GM12878 (cell line): Measurements from ENCODE around the gene BTBD9. TPM values are rescaled to one million over a fixed set of nuclear protein-coding genes. Genes with fewer than 3 reads are reported as not detected.

Experiments
- ATAC-seq: fragments of 200-7000 bp; cut with Tn5 transposase; 3 replicates; pipeline ENCODE4 v1.9.1; 2020; ENCODE audit warnings: mild to moderate bottlenecking, moderate library complexity
- BruUV-seq: library from RNA; stranded (reverse); fragments of 400-500 nt; replicated peaks from 2 replicates; lab custom pipeline; 2021; lab: Mats Ljungman, UMichigan
- CTCF ChIA-PET: fragments of 300-600 bp; sonication (Branson Sonifier 250); formaldehyde crosslinking; extraction: SDS; loops from one replicate; lab custom pipeline; 2021; ENCODE audit warnings: inconsistent platforms; lab: Yijun Ruan, JAX
- POLR2A ChIA-PET: fragments of 350-600 bp; formaldehyde crosslinking; extraction: SDS; loops from one replicate; lab custom pipeline; 2021; ENCODE audit warnings: inconsistent platforms; lab: Charles Lee
- RAD21 ChIA-PET: fragments of 300-600 bp; sonication (Branson Sonifier 250); formaldehyde crosslinking; loops from one replicate; lab custom pipeline; 2023; ENCODE audit warnings: antibody characterized with exemption; ENCODE audit not compliant: unreplicated experiment; lab: Charles Lee
- SMC1A ChIA-PET: fragments of 300-600 bp; sonication (Branson Sonifier 250); formaldehyde crosslinking; loops from one replicate; lab custom pipeline; 2023; ENCODE audit not compliant: unreplicated experiment, uncharacterized antibody; lab: Charles Lee
- DNase-seq: peaks from one replicate; pipeline ENCODE4 v3.0.0-alpha.2; 2011; ENCODE audit warnings: low read depth, low spot score
- FAIRE-seq: peaks from 3 replicates; lab custom pipeline; 2011; peaks lifted over from hg19 to GRCh38; lab: Jason Lieb, UNC
- H2AFZ ChIP-seq: 2 replicates; pipeline ENCODE4 v1.6.0; 2011; ENCODE audit warnings: low read depth, low read length, control low read depth; ENCODE audit not compliant: control insufficient read depth
- H3K27ac ChIP-seq: 2 replicates; pipeline ENCODE4 v1.5.1; 2011; ENCODE audit warnings: control low read depth; ENCODE audit not compliant: control insufficient read depth, insufficient read depth
- H3K27me3 ChIP-seq, 2 experiments: replicated peaks in 1 of 2; 2 replicates each; pipeline versions ENCODE4 v1.6.0 to v1.6.1; 2011; ENCODE audit warnings: low read length in 1 of 2; ENCODE audit not compliant: control insufficient read depth in 2 of 2, insufficient read depth in 2 of 2
- H3K36me3 ChIP-seq, 2 experiments: 2 replicates each; pipeline ENCODE4 v1.5.1; 2011; ENCODE audit warnings: low read length in 1 of 2; ENCODE audit not compliant: control insufficient read depth in 2 of 2, insufficient read depth in 2 of 2
- H3K4me1 ChIP-seq: 2 replicates; pipeline ENCODE4 v1.6.1; 2011; ENCODE audit warnings: mild to moderate bottlenecking, low read length, moderate library complexity, mixed read lengths; ENCODE audit not compliant: control insufficient read depth, insufficient read depth
- H3K4me2 ChIP-seq: 2 replicates; pipeline ENCODE4 v1.6.0; 2011; ENCODE audit warnings: control low read depth; ENCODE audit not compliant: control insufficient read depth, insufficient read depth
- H3K4me3 ChIP-seq: fragments of 200-600 bp; sonication (generic); 2 replicates; pipeline ENCODE4 v1.5.1; 2016
- H3K79me2 ChIP-seq: 2 replicates; pipeline ENCODE4 v1.6.0; 2011; ENCODE audit warnings: low read length; ENCODE audit not compliant: control insufficient read depth, insufficient read depth
- H3K9ac ChIP-seq: 2 replicates; pipeline ENCODE4 v1.8.0; 2011; ENCODE audit warnings: low read length, control low read depth, mixed read lengths; ENCODE audit not compliant: control insufficient read depth, insufficient read depth
- H3K9me3 ChIP-seq: replicated peaks from 3 replicates; pipeline ENCODE4 v1.5.1; 2011; ENCODE audit warnings: mild to moderate bottlenecking, low read length; ENCODE audit not compliant: control insufficient read depth, insufficient read depth
- H4K20me1 ChIP-seq: 2 replicates; pipeline ENCODE4 v1.6.0; 2011; ENCODE audit not compliant: control insufficient read depth, insufficient read depth
- CREM ChIP-seq: IDR thresholded peaks from 2 replicates; pipeline ENCODE4 v1.6.1; 2014; ENCODE audit warnings: antibody characterized with exemption, low read depth
- ELK1 ChIP-seq: IDR thresholded peaks from 2 replicates; pipeline ENCODE4 v1.6.1; 2012; ENCODE audit warnings: low read depth, low read length, improper control_type of control experiment
- HDAC6 ChIP-seq: fragments of 200-600 bp; sonication (generic); IDR thresholded peaks from one replicate; pipeline ENCODE4 v1.8.0; 2017; ENCODE audit warnings: antibody characterized with exemption; ENCODE audit not compliant: unreplicated experiment
- MAX ChIP-seq: IDR thresholded peaks from 2 replicates; pipeline ENCODE4 v1.6.1; 2012; ENCODE audit warnings: low read depth, low read length, improper control_type of control experiment
- NFIC ChIP-seq: IDR thresholded peaks from 2 replicates; pipeline ENCODE4 v1.6.1; 2012; ENCODE audit warnings: low read depth, mild to moderate bottlenecking, inconsistent platforms, low read length, moderate library complexity
- POLR2AphosphoS2 ChIP-seq: IDR thresholded peaks from 2 replicates; pipeline ENCODE4 v1.6.1; 2011; ENCODE audit warnings: low read depth, mild to moderate bottlenecking, low read length, improper control_type of control experiment, moderate library complexity
- RFX5 ChIP-seq: IDR thresholded peaks from 2 replicates; pipeline ENCODE4 v1.6.1; 2011; ENCODE audit warnings: low read depth, low read length, improper control_type of control experiment
- SMAD1 ChIP-seq: fragments of 450-650 bp; IDR thresholded peaks from 2 replicates; pipeline ENCODE4 v1.6.1; 2018; ENCODE audit warnings: mild to moderate bottlenecking, low read depth; ENCODE audit not compliant: partially characterized antibody
- SPI1 ChIP-seq: IDR thresholded peaks from 2 replicates; pipeline ENCODE4 v1.6.1; 2011; ENCODE audit warnings: low read depth, mild to moderate bottlenecking, low read length, moderate library complexity, borderline replicate concordance; ENCODE audit not compliant: insufficient read depth
- TAF1 ChIP-seq: IDR thresholded peaks from 2 replicates; pipeline ENCODE4 v1.6.1; 2011; ENCODE audit warnings: mild to moderate bottlenecking, low read depth, low read length, borderline replicate concordance
- ZBTB4 ChIP-seq: fragments of 450-650 bp; formaldehyde crosslinking; IDR thresholded peaks from 2 replicates; pipeline ENCODE4 v1.4.0; 2022; ENCODE audit warnings: mild to moderate bottlenecking, moderate library complexity
- ZNF24 ChIP-seq: fragments of 450-650 bp; IDR thresholded peaks from 2 replicates; pipeline ENCODE4 v1.6.1; 2017; ENCODE audit warnings: antibody characterized with exemption, mild to moderate bottlenecking
- ZSCAN29 ChIP-seq: fragments of 450-650 bp; IDR thresholded peaks from 2 replicates; pipeline ENCODE4 v1.6.1; 2017; ENCODE audit warnings: mild to moderate bottlenecking, moderate library complexity
- in situ Hi-C: fragments of 300-500 bp; cut with MboI; formaldehyde crosslinking; loops from 9 replicates; pipeline ENCODE4 v1.14.3; 2018; ENCODE audit warnings: mixed read lengths
- intact Hi-C: fragments of 100-400 bp; cut with micrococcal nuclease; formaldehyde crosslinking; loops from one replicate; pipeline ENCODE4 v1.14.2; 2022; ENCODE audit not compliant: unreplicated experiment
- polyA plus RNA-seq, 11 experiments: library from polyadenylated mRNA; depleted of rRNA in 4 of 11; unstranded in 6 of 11; stranded (reverse) in 5 of 11; fragments of >200 nt; fragmentation: Nextera tagmentation in 4 of 11; fragmentation: Illumina TruSeq in 1 of 11; extraction: Ambion mirVana in 4 of 11; extraction: Trizol in 1 of 11; gene quantifications; 1 replicate in 1 of 11; 2 replicates in 10 of 11; pipeline versions ENCODE4 v1.2.1 to v1.2.3, GENCODE V29; 2011 to 2016; ENCODE audit warnings: inconsistent platforms in 2 of 11, missing spikeins in 2 of 11, low read depth in 1 of 11
- total RNA-seq, 4 experiments: library from RNA; depleted of rRNA in 3 of 4; stranded (reverse); fragments of >200 nt in 3 of 4; fragmentation: Illumina TruSeq in 1 of 4; extraction: Trizol in 1 of 4; gene quantifications; 2 replicates each; pipeline versions ENCODE4 v1.2.1 to v1.2.3, GENCODE V29; 2013 to 2021

The BTBD9 gene
- total and polyA plus RNA-seq, 10 of the 15 experiments (the other 5 are each of a cell fraction or from before 2014, with no cell fraction given) = 0.22 to 8.6 (median 4.6) TPM

- in situ Hi-C loops (no loop called here), intact Hi-C loops (no loop called here)
- TF ChIP-seq RFX5 = no peak
- no peak for TF ChIP-seq SPI1
- no peak for TF ChIP-seq ZNF24
- no peak for TF ChIP-seq ZBTB4 (CRISPR knock-in tag)
- no peak for TF ChIP-seq POLR2AphosphoS2
- no peak for TF ChIP-seq HDAC6
- no peak for TF ChIP-seq ELK1
- TF ChIP-seq SMAD1 = no peak
- no peak for TF ChIP-seq TAF1
- TF ChIP-seq MAX = no peak
- TF ChIP-seq NFIC = no peak
- no peak for TF ChIP-seq CREM
- no peak for TF ChIP-seq ZSCAN29
- H3K36me3 ChIP-seq = no peaks in the 10 kb centered on the region
- no peaks in the 10 kb centered on the region for H3K27me3 ChIP-seq
- RAD21 ChIA-PET = no interaction called here
- CTCF ChIA-PET = no interaction called here
- no peak overlapping the region for H3K9ac ChIP-seq
- H4K20me1 ChIP-seq = no peaks in the 10 kb centered on the region
- POLR2A ChIA-PET = no interaction called here
- SMC1A ChIA-PET = no interaction called here
- H3K79me2 ChIP-seq = no peaks in the 10 kb centered on the region
- no peak for DNase-seq
- H3K4me3 ChIP-seq = no peak overlapping the region
- no peak overlapping the region for H3K27ac ChIP-seq
- no peak for ATAC-seq
- no peak overlapping the region for H3K4me2 ChIP-seq
- no peaks in the 10 kb centered on the region for H3K9me3 ChIP-seq
- no TSS peak for BruUV-seq
- H2AFZ ChIP-seq = no peak overlapping the region
- no peaks in the 10 kb centered on the region for H3K4me1 ChIP-seq
- no peak for FAIRE-seq
Observed at GRCh38 chr6:38648629-38649028, 8.9 kb upstream of the BTBD9 start.
